HG03159 (cell line): ENCODE results near the gene TRAPPC8.
A peak's percentile ranks its signal among the peaks of the same experiment; 100 is the strongest.
"Not testable (repeated sequence)": the region's sequence is repeated elsewhere in the genome, so short reads cannot be mapped to it uniquely, and the experiment has no call there.

Experiments used
- ATAC-seq: cut with Tn5 transposase; IDR thresholded peaks from one replicate; pipeline ENCODE4 v1.9.1; 2021; ENCODE audit warnings: mild to moderate bottlenecking, moderate library complexity; ENCODE audit not compliant: unreplicated experiment

Gene TRAPPC8

DNA sequence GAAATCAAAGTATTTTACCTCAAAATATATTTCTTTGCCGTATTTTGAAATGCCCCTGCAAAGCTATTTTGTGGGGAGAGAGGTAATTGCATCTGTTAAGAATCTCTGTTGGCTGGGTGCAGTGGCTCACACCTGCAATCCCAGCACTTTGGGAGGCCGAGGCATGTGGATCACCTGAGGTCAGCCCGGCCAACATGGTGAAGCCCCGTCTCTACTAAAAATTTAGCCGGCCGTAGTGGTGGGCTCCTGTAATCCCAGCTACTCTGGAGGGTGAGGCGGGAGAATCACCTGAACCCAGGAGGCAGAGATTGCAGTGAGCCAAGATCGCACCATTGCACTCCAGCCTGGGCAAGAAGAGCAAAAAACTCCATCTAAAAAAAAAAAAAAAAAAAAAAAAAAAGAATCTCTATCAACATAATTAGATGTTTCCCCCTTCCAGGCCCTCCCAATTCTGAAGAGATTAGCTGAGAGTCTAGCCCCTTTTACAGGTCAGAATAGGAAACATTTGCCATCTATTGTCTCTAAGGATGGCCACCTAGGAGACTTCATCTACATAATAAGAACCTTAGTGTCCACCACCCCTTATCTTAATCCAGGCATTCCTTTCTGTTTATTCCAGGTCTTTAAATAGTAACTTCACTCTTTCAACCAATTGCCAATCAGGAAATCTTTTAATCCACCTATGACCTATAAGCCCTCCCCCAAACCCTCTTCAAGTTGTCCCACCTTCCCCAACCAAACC is 3.5 kb upstream of the TRAPPC8 start:
- ATAC-seq = no peak

DNA sequence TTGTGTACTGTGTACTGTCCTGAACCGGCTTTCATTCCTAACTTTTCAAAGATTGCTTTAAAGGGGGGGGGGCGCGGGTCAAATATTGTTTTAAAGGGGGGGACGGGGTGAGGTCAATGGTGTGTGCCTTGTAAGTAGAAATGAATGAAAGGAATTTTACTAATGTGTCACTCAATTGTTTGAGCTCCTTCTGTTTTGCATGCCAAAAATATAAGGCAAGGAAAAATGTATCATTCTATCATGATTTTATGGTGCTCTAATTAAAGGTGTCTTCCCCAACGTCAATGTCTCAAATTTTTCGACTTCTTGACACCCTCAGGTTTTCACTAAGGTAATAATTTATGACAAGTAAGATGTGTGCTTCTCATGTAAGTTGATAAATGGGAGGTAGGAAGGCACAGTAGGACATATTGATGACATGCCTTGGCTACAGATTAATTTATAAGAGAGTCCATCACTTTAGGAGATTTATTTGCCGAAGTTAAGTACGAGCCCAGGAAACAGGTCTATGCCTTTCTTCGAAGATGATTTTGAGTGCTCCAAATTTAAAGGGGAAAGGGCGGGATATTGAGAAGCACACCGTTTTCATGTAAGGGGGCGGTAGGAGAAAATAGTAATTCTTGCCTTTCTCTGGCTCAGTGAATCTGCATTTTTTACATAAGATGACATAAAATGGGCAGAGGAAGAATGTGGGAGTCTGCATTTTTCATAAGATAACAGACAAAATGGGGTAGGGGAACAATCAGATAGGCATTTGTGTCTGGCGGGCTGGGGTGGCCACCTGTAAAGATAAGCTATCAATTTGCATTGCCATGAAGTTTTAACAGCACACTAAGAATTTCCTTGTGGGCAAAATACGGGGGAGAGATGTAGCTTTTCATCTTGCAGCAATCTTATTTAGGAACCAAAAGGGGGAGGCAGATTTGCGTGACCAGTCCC is 1.2 kb upstream of the TRAPPC8 start:
- ATAC-seq = no peak

DNA sequence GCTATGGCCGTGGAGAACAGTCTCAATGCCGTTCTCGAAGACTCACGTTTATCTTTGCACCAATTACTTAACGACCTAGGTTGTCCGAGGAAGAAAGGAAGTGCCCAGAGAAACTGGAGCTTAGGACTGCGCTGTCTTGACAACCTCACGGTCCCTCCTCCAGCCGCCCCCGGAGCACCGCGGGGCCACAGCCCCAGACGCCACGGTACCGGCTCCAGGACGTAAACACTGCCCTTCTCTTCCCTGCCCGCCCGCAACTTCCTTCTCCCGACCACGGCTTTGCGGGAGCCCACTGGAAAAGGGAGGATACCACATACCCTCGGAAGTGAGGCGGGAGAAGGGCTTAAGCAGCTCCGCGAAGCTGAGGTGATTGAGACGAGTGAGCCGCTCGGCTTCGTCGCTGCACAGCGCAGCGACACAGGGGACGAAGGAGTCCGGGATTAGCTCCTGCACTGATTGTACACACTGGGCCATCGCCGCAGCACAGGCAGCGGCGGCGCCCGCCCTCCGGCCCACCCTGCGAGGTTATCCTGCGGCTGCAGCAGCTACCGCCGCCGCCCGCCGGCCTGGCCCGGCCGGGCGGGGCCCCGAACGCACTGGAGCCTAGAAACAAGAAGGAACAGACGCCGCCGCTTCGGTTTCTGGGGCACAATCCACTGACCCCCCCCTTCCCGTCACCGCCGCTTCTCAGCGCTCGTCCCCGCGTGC is 483 bp downstream of the TRAPPC8 start:
- peak; percentile 46 for ATAC-seq

DNA sequence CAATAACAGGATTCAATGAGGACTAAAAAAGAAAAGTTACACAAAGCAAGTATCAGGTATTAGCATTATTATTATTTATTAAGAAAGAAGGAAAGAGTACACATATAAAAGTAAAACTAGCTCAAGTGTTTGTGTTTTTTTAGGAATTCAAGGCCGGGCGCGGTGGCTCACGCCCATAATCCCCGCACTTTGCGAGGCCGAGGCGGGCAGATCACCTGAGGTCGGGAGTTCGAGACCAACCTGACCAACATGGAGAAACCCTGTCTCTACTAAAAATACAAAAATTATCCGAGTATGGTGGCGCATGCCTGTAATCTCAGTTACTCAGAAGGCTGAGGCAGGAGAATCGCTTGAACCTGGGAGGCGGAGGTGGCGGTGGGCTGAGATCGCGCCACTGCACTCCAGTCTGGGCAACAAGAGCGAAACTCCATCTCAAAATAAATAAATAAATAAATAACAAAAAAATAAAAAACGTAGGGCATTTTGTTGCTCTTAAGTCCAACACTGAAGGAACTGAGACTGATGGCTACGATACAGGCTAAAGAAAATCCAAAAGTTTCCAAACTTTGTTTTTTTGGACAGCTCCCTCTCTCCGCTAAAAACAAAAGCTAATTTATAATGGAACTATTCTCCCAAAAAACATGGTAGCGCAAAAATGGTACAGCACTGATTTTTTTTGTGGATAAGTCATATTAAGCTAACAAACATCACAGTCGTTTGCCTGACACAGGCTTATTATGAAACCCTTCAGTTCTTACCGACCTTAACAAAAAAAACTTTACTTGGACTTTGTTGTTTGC is 1.7 kb downstream of the TRAPPC8 start:
- ATAC-seq = no peak

DNA sequence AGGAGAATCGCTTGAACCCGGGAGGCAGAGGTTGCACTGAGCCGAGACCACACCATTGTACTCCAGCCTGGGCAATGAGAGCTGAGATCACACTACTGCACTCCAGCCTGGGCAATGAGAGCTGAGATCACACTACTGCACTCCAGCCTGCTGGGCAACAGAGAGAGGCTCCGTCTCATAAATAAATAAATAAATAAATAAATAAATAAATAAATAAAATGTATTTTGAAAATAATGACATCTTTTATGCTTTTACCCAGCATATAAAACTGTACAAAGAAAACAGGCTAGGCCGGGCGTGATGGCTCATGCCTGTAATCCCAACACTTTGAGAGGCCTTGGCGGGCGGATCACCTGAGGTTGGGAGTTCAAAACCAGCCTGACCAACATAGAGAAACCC is 8.2 kb downstream of the TRAPPC8 start:
- ATAC-seq = not testable (repeated sequence)

DNA sequence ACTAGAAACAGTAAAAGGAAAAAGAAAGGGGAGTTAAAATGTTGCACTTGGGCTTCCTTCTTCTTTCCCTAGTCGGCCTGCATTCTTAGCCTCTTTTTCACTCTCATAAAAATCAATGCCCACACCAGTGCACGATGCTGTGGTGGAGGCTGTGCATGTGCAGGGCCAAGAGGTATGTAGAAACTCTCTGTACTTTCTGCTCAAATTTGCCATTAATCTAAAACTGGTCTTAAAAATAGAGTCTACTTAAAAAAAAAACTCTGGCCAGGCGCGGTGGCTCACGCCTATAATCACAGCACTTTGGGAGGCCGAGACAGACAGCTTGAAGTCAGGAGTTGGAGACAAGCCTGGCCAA is 11.1 kb downstream of the TRAPPC8 start:
- ATAC-seq = no peak

DNA sequence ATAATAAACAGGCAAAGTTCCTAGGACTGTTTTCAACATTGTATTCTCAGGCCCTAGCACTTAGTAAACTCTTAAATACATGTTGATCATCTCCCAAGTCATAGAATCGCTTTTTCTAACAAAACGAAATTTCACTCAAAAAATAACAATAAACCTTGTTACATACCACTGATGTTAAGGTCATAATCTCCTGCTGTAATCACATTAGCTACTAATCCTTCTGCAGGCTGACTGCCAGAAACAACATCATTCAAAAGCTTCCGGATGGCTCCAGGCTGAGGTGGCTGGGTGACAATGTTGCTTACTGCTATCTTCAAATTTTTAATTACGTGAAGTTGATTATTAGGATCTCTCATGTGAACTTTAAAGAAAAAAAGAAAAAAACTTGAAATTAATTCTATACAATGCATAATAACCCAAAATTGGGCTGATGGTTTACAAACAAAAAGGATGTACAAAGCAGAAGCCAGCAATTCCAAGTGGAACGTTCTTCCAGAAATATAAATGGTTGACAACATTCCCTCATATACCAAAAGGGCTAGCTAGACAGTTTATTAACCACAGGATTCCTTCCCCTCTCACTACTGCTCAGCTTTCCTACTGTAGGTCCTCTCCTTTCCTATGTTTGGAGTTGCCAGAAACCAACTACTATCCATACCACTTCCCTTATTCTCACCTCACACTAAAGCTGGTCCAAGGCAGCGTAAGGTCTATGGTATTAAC is 11.6 kb downstream of the TRAPPC8 start:
- no peak for ATAC-seq

DNA sequence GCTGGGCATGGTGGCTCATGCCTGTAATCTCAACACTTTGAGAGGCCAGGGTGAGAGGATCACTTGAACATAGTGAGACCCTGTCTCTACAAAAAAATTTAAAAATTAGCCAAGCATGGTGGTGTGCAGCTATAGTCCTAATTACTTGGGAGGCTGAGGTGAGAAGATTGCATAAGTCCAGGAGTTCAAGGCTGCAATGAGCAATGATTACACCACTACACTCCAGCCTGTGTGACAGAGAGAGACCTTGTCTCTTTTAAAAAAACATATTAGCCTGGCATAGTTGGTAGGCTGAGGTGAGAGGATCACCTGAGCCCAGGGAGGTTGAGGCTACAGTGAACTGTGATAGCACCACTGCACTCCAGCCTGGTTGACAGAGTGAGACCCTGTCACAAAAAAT is 13.7 kb downstream of the TRAPPC8 start:
- ATAC-seq = no peak

DNA sequence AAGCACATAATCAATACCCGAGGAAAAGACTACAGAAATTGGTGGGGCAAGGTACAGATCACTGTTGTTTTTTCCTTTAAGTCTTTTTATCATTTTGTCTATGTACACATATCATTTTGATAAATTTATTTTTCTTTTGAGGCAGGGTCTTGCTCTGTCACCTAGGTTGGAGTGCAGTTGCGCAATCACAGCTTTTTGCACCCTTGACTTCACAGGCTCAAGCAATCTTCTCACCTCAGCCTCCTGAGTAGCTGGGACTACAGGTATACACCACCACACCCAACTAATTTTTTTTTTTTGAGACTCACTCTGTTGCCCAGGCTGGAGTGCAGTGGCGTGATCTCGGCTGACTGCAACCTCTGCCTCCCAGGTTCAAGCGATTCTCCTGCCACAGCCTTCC is 15.9 kb downstream of the TRAPPC8 start:
- not testable (repeated sequence) for ATAC-seq

DNA sequence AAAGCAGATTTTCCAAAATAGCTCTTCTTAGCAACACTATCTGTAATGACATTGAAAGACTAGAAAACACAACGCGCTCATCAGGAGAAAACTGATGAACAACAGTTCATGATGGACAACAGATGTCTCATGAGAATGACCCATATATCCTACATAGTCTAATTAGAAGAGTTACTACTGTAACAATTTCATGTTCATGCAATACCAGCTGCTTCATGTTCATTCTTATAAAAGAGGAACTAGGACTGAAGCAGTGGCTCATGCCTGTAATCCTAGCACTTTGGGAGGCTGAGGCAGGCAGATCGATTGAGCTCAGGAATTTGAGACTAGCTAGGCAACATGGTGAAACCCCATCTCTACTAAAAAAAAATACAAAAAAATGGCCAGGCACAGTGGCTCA is 22.7 kb downstream of the TRAPPC8 start:
- no peak for ATAC-seq

DNA sequence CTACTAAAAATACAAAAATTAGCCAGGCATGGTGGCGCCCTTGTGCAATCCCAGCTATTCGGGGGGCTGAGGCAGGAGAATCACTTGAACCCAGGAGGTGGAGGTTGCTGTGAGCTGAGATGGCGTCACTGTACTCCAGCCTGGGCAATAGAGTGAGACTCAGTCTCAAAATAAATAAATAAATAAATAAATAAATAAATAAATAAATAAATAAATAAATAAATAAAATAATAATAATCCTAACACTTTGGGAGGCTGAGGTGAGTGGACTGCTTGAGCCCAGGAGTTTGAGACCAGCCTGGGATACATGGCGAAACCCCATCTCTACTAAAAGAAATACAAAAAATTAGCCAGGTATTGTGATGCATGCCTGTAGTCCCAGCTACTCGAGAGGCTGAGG is 23.6 kb downstream of the TRAPPC8 start:
- ATAC-seq = not testable (repeated sequence)

DNA sequence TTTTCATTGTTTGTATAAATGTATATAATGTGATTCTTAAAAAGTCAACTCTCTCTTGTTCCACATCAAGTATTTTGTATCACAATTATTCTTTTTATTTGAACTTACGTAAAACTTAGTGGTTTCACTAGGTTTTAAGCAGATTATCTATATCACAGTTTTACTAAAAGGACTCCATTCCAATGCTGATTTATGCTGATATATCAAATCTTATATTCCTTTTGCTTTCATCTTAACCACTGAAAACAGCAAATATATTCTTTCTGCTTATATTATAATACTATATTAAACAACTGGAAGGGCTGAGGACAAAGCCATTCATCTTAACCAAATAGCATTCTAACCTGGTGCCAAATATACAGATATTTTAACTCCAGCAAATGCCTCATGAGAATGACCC is 24.2 kb downstream of the TRAPPC8 start:
- no peak for ATAC-seq

DNA sequence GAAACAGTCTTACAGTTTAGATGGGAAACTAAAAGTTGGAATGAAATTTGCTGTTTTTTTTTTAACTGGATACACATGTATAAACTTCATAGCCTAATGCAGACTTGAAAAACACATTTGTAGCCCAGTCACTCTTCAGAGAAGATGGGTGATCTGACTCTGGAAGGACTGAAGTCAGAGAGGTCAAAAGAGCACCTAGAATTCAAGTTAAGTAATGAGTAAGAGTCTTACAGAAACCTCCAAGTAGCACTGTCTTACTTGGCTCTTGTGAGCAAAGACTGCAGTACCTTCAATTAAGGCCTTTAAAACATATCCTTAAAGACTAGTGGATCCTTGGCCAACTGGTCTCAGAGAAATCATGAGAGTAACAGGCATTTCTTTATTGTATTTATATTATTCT is 41.9 kb downstream of the TRAPPC8 start:
- no peak for ATAC-seq

DNA sequence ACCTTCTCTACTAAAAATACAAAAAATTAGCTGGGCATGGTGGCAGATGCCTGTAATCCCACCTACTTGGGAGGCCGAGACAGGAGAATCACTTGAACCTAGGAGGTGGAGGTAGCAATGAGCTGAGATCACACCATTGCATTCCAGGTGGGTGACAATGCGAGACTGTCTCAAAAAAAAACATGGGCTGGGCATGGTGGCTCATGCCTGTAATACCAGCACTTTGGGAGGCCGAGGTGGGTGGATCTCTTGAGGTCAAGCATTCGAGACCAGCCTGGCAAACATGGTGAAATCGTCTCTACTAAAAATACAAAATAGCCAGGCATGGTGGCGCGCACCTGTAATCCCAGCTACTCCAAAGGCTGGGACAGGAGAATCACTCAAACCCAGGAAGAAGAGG is 43.2 kb downstream of the TRAPPC8 start:
- ATAC-seq = not testable (repeated sequence)

DNA sequence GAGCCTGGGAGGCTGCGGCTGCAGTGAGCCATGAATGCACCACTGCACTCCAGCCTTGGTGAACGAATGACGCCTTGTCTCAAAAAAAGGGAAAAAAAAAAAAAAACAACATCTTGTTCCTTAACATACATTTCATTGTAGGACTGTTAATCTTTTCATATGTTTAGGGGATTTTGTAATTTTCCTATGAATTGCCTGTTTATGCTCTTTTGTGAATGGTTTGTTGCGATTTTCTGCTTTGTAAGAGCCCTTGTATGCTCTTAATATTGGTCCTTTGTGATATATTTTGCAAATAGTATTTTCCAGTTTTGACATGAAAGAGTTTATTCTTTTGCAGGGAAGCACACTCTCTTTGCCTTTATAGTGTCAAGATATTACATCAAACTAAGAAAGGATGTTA is 50.0 kb downstream of the TRAPPC8 start:
- no peak for ATAC-seq

DNA sequence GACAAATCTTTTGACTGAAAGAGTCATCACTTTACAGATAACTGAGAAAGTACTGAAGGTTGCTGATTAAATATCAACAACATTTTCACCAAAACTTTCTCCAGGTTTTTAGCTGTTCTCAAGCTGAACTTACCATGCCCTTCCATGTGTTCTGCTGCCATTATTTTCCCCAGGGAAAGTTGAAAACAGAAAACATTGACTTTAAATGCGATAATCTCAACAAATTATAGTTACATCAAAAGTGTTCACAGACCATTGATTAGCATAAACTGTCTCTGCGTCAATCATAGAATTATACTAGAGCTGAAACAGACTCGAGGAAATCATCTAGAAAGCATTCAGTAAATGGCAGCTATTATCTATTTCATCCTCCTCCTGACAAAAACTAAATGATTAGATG is 51.4 kb downstream of the TRAPPC8 start:
- no peak for ATAC-seq

DNA sequence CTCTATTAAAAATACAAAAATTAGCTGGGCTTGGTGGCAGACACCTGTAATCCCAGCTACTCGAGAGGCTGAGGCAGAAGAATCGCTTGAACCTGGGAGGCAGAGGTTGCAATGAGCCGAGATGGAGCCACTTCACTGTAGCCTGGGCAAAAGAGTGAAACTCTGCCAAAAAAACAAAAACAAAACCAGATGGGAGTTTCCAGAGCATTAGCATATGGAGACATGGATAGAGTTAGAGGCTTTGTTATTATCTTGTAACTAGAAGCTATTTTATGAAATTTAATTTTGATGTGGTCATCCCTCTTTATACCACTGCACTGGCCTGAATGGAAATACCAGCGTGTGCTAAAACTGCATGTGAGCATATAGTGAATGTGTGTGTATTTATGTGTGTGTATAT is 58.9 kb downstream of the TRAPPC8 start:
- ATAC-seq = no peak

DNA sequence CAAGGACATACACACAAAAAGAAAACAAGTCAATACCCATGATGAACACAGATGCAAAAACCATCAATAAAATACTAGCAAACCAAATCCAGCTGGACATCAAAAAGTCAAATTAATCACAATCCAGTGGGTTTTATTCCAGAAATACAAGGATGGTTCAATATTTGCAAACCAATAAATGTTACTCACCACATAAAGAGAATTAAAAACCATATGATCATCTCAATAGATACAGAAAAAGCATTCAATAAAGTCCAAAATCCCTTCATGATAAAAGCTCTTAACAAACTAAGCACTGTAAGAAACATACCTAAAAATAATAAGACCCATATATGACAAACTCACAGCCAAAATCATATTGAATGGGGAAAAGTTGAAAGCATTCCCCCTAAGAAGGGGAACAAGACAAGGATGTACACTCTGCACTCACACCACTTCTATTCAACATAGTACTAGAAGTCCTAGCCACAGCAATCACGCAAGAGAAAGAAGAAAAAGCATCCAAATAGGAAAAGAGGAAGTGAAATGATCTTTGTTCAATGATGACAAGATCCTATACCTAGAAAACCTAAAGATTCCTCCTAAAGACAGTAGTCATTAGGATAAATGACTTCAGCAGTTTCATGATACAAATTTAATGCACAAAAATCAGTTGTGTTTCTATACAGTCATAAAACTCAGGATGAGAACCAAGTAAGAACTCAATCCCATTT is 62.6 kb downstream of the TRAPPC8 start:
- ATAC-seq = no peak

DNA sequence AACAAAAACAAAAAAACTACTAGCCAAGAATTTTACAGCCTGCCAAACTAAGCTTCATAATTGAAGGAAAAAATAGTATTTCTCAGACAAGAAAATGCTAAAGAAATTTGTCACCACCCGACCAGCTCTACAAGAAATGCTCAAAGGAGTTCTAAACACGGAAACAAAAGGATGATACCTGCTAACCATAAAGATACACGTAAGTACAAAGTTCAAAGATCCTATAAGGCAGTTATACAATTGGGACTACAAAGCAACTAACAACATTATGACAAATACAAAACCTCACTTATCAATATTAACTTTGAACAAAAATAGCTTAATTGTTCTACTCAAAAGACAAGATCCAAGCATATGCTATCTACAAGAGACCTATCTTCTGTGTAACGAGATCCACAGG is 64.6 kb downstream of the TRAPPC8 start:
- no peak for ATAC-seq

DNA sequence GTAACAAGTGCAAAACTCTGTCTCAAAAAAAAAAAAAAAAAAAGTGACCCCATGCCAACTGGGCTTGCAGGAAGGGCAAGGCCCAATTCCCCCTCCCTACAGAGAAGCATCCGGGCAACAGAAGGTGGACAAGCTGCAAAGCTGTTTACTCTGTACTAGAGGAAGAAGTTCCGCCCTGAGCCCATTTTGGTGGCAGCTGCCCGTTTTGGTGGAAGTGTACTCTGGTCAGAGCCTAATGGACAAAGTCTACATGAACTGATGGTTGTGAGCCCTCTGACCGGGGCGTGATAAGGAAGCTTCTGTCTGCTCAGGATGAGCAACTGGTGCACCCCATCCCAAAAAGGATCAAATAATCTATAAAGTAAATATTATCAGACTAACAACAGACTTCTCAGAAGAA is 65.0 kb downstream of the TRAPPC8 start:
- ATAC-seq = no peak
